DMS153 treated with DMSO at 0.1 percent for 48 hours (cell line): ENCODE data around the gene GABRR3.

Experiments
- DNase-seq: peaks from one replicate; lab custom pipeline; 2025; ENCODE audit not compliant: unreplicated experiment; lab: John Stamatoyannopoulos, UW

GABRR3 gene

GRCh38 chr3:97958796-97959195 lies 76.3 kb downstream of the GABRR3 start:
- no peak for DNase-seq

GRCh38 chr3:97958396-97958795 lies 76.7 kb downstream of the GABRR3 start:
- DNase-seq = no peak

- peak; percentile 5 for DNase-seq
Observed at GRCh38 chr3:97957617-97958311, 77.4 kb downstream of the GABRR3 start.

GRCh38 chr3:97956051-97956450 lies 79.1 kb downstream of the GABRR3 start:
- DNase-seq = no peak

GRCh38 chr3:97954228-97954827 lies 80.8 kb downstream of the GABRR3 start:
- no peak for DNase-seq

- no peak for DNase-seq
Observed at GRCh38 chr3:97952872-97953271, 82.2 kb downstream of the GABRR3 start.

- no peak for DNase-seq
Observed at GRCh38 chr3:97952280-97952679, 82.8 kb downstream of the GABRR3 start.

GRCh38 chr3:97950360-97950759 lies 84.8 kb downstream of the GABRR3 start:
- DNase-seq = no peak

- no peak for DNase-seq
Observed at GRCh38 chr3:97949743-97950142, 85.4 kb downstream of the GABRR3 start.

GRCh38 chr3:97949110-97949485 lies 86.0 kb downstream of the GABRR3 start:
- no peak for DNase-seq

- no peak for DNase-seq
Observed at GRCh38 chr3:97948351-97949109, 86.6 kb downstream of the GABRR3 start.

GRCh38 chr3:97942801-97943546 lies 92.1 kb downstream of the GABRR3 start:
- peak; percentile 7 for DNase-seq

GRCh38 chr3:97940034-97940433 lies 95.1 kb downstream of the GABRR3 start:
- DNase-seq = peak; percentile 33

GRCh38 chr3:97939401-97939800 lies 95.7 kb downstream of the GABRR3 start:
- DNase-seq = no peak

GRCh38 chr3:97938444-97938843 lies 96.7 kb downstream of the GABRR3 start:
- no peak for DNase-seq

- no peak for DNase-seq
Observed at GRCh38 chr3:97937205-97937604, 97.9 kb downstream of the GABRR3 start.

GRCh38 chr3:97935842-97936241 lies 99.3 kb downstream of the GABRR3 start:
- DNase-seq = no peak
